Fibroblast of villous mesenchyme (primary cell): ENCODE data around the gene CUBN. TPM values are rescaled to one million over a fixed set of nuclear protein-coding genes. Genes with fewer than 3 reads are reported as not detected.

ENCODE experiments used
- DNase-seq: peaks from one replicate; pipeline ENCODE4 v3.0.0-alpha.2; 2010; ENCODE audit warnings: low read depth
- H3K4me3 ChIP-seq: 2 replicates; pipeline ENCODE4 v1.5.1; 2011; ENCODE audit warnings: low read depth, mild to moderate bottlenecking, low read length
- total RNA-seq: library from RNA; depleted of rRNA; stranded (reverse); fragments of >200 nt; gene quantifications from 2 replicates; pipeline ENCODE4 v1.2.3, GENCODE V29; 2012
- TF ChIP-seq, protein P1 (sequence below): IDR thresholded peaks from 2 replicates; pipeline ENCODE4 v1.5.1; 2012; ENCODE audit warnings: low read depth, mild to moderate bottlenecking, low read length; ENCODE audit not compliant: insufficient read depth

The CUBN gene
- total RNA-seq, 1 donor: 0.86 TPM

- peak; percentile 77 for DNase-seq
- TF ChIP-seq, protein P1, sequence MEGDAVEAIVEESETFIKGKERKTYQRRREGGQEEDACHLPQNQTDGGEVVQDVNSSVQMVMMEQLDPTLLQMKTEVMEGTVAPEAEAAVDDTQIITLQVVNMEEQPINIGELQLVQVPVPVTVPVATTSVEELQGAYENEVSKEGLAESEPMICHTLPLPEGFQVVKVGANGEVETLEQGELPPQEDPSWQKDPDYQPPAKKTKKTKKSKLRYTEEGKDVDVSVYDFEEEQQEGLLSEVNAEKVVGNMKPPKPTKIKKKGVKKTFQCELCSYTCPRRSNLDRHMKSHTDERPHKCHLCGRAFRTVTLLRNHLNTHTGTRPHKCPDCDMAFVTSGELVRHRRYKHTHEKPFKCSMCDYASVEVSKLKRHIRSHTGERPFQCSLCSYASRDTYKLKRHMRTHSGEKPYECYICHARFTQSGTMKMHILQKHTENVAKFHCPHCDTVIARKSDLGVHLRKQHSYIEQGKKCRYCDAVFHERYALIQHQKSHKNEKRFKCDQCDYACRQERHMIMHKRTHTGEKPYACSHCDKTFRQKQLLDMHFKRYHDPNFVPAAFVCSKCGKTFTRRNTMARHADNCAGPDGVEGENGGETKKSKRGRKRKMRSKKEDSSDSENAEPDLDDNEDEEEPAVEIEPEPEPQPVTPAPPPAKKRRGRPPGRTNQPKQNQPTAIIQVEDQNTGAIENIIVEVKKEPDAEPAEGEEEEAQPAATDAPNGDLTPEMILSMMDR: no peak
- H3K4me3 ChIP-seq: no peak overlapping the region
Observed at GRCh38 chr10:17113889-17114540, 15.6 kb downstream of the CUBN start.

GRCh38 chr10:17113346-17113745 is 16.3 kb downstream of the CUBN start:
- DNase-seq: no peak
- H3K4me3 ChIP-seq: no peak overlapping the region
- TF ChIP-seq, protein P1: no peak

GRCh38 chr10:17112566-17112965 is 17.0 kb downstream of the CUBN start:
- no peak overlapping the region for H3K4me3 ChIP-seq
- DNase-seq: no peak
- TF ChIP-seq, protein P1: no peak

DNA sequence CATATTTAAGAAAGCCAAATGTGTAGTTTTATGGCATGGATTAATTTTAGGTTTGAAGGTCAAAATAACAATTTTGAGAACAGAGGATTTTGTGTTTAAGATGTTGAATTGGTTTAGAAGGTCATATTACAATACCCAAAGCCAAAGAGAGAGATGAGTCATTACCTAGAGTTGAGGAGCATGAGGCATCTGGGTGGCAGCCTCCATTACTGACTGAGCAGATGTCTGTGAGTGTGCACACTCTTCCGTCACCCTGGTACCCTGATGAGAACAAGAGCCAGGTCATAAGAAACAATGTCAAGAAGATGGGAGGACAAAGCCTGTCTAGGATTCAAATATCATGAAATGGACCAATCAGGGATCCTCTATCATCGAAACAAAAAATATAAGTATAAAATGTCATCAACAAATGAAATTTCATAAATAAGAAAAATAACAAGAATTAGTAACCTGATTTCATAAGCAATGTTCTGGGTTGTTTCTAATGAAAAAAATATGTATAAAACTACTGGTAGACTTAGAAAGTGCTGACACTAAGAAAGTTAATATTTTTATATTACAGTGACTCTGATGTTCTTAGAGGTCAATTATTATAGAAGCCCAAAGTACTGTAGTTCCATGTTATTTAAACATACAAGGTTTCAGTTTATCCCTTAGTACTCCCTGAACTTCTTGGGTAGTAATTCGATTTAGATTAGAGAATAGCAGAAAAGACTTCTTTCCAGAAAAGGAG is 20.0 kb downstream of the CUBN start:
- TF ChIP-seq, protein P1: no peak
- DNase-seq: peak; percentile 41
- no peak overlapping the region for H3K4me3 ChIP-seq

- TF ChIP-seq, protein P1: no peak
- DNase-seq: no peak
Observed at GRCh38 chr10:17109046-17109445, 20.6 kb downstream of the CUBN start.

GRCh38 chr10:17106991-17107390 is 22.6 kb downstream of the CUBN start:
- no peak overlapping the region for H3K4me3 ChIP-seq
- TF ChIP-seq, protein P1: no peak
- no peak for DNase-seq

More at GRCh38 chr10:17109046-17109445, 20.6 kb downstream of the CUBN start:
- no peak overlapping the region for H3K4me3 ChIP-seq
